Measurements from ENCODE around the gene CRAMP1. TPM values are rescaled to one million over a fixed set of nuclear protein-coding genes. Genes with fewer than 3 reads are reported as not detected.

CRAMP1 gene
- total and polyA plus RNA-seq, 7 donors = 2.4 to 24.6 (median 6.4) TPM

DNA sequence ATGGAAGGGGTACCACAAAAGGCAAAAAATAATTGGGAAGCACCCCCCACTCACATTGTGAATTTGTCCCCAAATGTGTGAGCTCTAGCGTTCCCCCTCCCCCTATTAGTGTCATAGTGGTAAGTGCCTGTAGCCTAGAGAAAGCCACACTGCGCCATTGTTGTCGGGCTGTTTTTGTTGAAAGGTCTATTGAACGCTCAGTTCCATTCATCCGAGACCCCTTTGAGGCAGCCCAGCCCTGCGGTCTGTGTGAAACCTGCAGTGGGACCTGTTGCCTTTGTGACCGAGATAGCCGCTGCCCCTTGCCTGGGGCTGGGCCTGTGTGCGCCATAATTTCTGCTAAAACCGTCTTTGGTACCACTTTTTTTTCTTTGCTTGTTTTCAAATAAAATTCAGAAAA, 68.9 kb downstream of the CRAMP1 start:
- Histone ChIP-seq H3K27me3 (no peaks in the 10 kb centered on the region), H3K27ac (no peak overlapping the region), H3K4me3 (no peak overlapping the region), H3K9me3 (no peaks in the 10 kb centered on the region), H3K4me1 (peaks cover 0 to 16% (median 7%) of the 10 kb centered on the region in 4 donors), H3K36me3 (peaks cover 0 to 27% (median 0%) of the 10 kb centered on the region in 4 donors)
- DNase-seq = no peak
- WGBS, 2 donors = 94 to 97% methylated on average over 10 of the region's 10 CpGs
- TF ChIP-seq, protein P1, sequence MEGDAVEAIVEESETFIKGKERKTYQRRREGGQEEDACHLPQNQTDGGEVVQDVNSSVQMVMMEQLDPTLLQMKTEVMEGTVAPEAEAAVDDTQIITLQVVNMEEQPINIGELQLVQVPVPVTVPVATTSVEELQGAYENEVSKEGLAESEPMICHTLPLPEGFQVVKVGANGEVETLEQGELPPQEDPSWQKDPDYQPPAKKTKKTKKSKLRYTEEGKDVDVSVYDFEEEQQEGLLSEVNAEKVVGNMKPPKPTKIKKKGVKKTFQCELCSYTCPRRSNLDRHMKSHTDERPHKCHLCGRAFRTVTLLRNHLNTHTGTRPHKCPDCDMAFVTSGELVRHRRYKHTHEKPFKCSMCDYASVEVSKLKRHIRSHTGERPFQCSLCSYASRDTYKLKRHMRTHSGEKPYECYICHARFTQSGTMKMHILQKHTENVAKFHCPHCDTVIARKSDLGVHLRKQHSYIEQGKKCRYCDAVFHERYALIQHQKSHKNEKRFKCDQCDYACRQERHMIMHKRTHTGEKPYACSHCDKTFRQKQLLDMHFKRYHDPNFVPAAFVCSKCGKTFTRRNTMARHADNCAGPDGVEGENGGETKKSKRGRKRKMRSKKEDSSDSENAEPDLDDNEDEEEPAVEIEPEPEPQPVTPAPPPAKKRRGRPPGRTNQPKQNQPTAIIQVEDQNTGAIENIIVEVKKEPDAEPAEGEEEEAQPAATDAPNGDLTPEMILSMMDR (IDR thresholded peaks at IDR 0.05) = no peak
- no peak for TF ChIP-seq EP300 (IDR thresholded peaks at IDR 0.05)
- TF ChIP-seq POLR2AphosphoS5 (IDR thresholded peaks at IDR 0.05) = no peak
- no peak for TF ChIP-seq POLR2A (IDR thresholded peaks at IDR 0.05)
- intact Hi-C loops (cut with DNase I) = no loop called here

- H3K4me1 ChIP-seq = peaks cover 0 to 3% (median 0%) of the 10 kb centered on the region in 4 donors
- WGBS, 2 donors = 89 to 93% methylated on average over 17 of the region's 17 CpGs
- intact Hi-C loops (cut with DNase I) = no loop called here
- peaks cover 7 to 83% (median 16%) of the 10 kb centered on the region in 4 donors for H3K36me3 ChIP-seq
- no peak for DNase-seq
- no peak for TF ChIP-seq POLR2A (IDR thresholded peaks at IDR 0.05)
- TF ChIP-seq, protein P1 (IDR thresholded peaks at IDR 0.05) = no peak
- TF ChIP-seq EP300 (IDR thresholded peaks at IDR 0.05) = no peak
- no peak for TF ChIP-seq POLR2AphosphoS5 (IDR thresholded peaks at IDR 0.05)
- H3K27ac ChIP-seq = no peak overlapping the region
- no peaks in the 10 kb centered on the region for H3K9me3 ChIP-seq
- H3K27me3 ChIP-seq = no peaks in the 10 kb centered on the region
- H3K4me3 ChIP-seq = no peak overlapping the region
Measured at GRCh38 chr16:1687427-1688316, 75.5 kb downstream of the CRAMP1 start.

GRCh38 chr16:1688807-1689560, 76.8 kb downstream of the CRAMP1 start:
- WGBS, 2 donors = 91% methylated on average over 10 of the region's 10 CpGs
- H3K9me3 ChIP-seq = no peaks in the 10 kb centered on the region
- H3K27me3 ChIP-seq = no peaks in the 10 kb centered on the region
- no peak overlapping the region for H3K4me3 ChIP-seq
- H3K4me1 ChIP-seq = peaks cover 0 to 3% (median 0%) of the 10 kb centered on the region in 4 donors
- no peak for DNase-seq
- TF ChIP-seq EP300 (IDR thresholded peaks at IDR 0.05) (no peak), POLR2AphosphoS5 (IDR thresholded peaks at IDR 0.05) (no peak), POLR2A (IDR thresholded peaks at IDR 0.05) (no peak)
- TF ChIP-seq, protein P1 (IDR thresholded peaks at IDR 0.05) = no peak
- no peak overlapping the region for H3K27ac ChIP-seq
- intact Hi-C loops (cut with DNase I) = no loop called here
- H3K36me3 ChIP-seq = peaks cover 7 to 90% (median 27%) of the 10 kb centered on the region in 4 donors

- intact Hi-C loops (cut with DNase I) = no loop called here
- TF ChIP-seq, protein P1 (IDR thresholded peaks at IDR 0.05) = no peak
- TF ChIP-seq EP300 (IDR thresholded peaks at IDR 0.05) (no peak), POLR2A (IDR thresholded peaks at IDR 0.05) (no peak), POLR2AphosphoS5 (IDR thresholded peaks at IDR 0.05) (no peak)
- Histone ChIP-seq H3K36me3 (peaks cover 7 to 91% (median 30%) of the 10 kb centered on the region in 4 donors), H3K27me3 (no peaks in the 10 kb centered on the region), H3K4me3 (no peak overlapping the region), H3K4me1 (peaks cover 0 to 3% (median 0%) of the 10 kb centered on the region in 4 donors), H3K9me3 (no peaks in the 10 kb centered on the region), H3K27ac (no peak overlapping the region)
- WGBS, 2 donors = 79 to 90% methylated on average over 13 of the region's 13 CpGs
- no peak for DNase-seq
Measured at GRCh38 chr16:1689853-1690252, 77.7 kb downstream of the CRAMP1 start.

Measured in sigmoid colon (tissue), 7 donors.